CD8-positive, alpha-beta memory T cell (primary cell): ENCODE results near the gene IQCK. TPM values are rescaled to one million over a fixed set of nuclear protein-coding genes. Genes with fewer than 3 reads are reported as not detected.

ENCODE experiments used
- CTCF ChIA-PET: fragments of 350-600 bp; sonication (Branson Sonifier 250); formaldehyde crosslinking; loops from one replicate; lab custom pipeline; 2021; ENCODE audit warnings: antibody characterized with exemption; lab: Charles Lee
- POLR2A ChIA-PET: fragments of 350-600 bp; sonication (Branson Sonifier 250); formaldehyde crosslinking; loops from one replicate; lab custom pipeline; 2021; ENCODE audit warnings: antibody characterized with exemption; lab: Charles Lee
- DNase-seq, 5 donors: peaks; one replicate each; pipeline versions ENCODE4 v3.0.0 to v3.0.0-alpha.2; 2020 to 2022; ENCODE audit warnings: mixed read lengths in 1 of 5
- H3K27ac ChIP-seq: one replicate; pipeline ENCODE4 v1.7.0; 2013; ENCODE audit warnings: low read depth, mild to moderate bottlenecking, low read length, moderate library complexity
- H3K27me3 ChIP-seq: 2 replicates; pipeline ENCODE4 v1.7.0; 2013; ENCODE audit warnings: low read length, mild to moderate bottlenecking; ENCODE audit not compliant: insufficient read depth, poor library complexity, severe bottlenecking
- H3K36me3 ChIP-seq: 2 replicates; pipeline ENCODE4 v1.7.0; 2013; ENCODE audit warnings: mild to moderate bottlenecking, low read length, moderate library complexity; ENCODE audit not compliant: insufficient read depth
- H3K4me1 ChIP-seq: 2 replicates; pipeline ENCODE4 v1.7.0; 2013; ENCODE audit warnings: mild to moderate bottlenecking, low read length, moderate library complexity; ENCODE audit not compliant: insufficient read depth
- H3K4me3 ChIP-seq: 2 replicates; pipeline ENCODE4 v1.7.0; 2013; ENCODE audit warnings: mild to moderate bottlenecking, low read length
- H3K9me3 ChIP-seq: 2 replicates; pipeline ENCODE4 v1.7.0; 2013; ENCODE audit warnings: mild to moderate bottlenecking, low read length
- H3K27ac Mint-ChIP-seq, 8 donors: one replicate each; pipeline ENCODE4 v1.8.0; 2020 to 2021; ENCODE audit warnings: mixed read lengths in 8 of 8, mild to moderate bottlenecking in 6 of 8, inconsistent platforms in 3 of 8, moderate library complexity in 3 of 8
- H3K27me3 Mint-ChIP-seq, 2 donors: one replicate each; pipeline ENCODE4 v1.8.0; 2020 to 2021; ENCODE audit warnings: mixed read lengths in 2 of 2, mild to moderate bottlenecking in 1 of 2, moderate library complexity in 1 of 2
- H3K36me3 Mint-ChIP-seq, 3 donors: one replicate each; pipeline ENCODE4 v1.8.0; 2020 to 2021; ENCODE audit warnings: mixed read lengths in 3 of 3, inconsistent platforms in 1 of 3, mild to moderate bottlenecking in 1 of 3
- H3K4me1 Mint-ChIP-seq, 3 donors: one replicate each; pipeline ENCODE4 v1.8.0; 2020 to 2021; ENCODE audit warnings: mixed read lengths in 3 of 3, inconsistent platforms in 1 of 3, mild to moderate bottlenecking in 1 of 3
- H3K4me3 Mint-ChIP-seq, 7 donors: one replicate each; pipeline ENCODE4 v1.8.0; 2020 to 2021; ENCODE audit warnings: mixed read lengths in 7 of 7, mild to moderate bottlenecking in 6 of 7, moderate library complexity in 4 of 7, inconsistent platforms in 2 of 7
- H3K9me3 Mint-ChIP-seq, 5 donors: one replicate each; pipeline ENCODE4 v1.8.0; 2020 to 2022; ENCODE audit warnings: mixed read lengths in 5 of 5, mild to moderate bottlenecking in 3 of 5, moderate library complexity in 2 of 5, inconsistent platforms in 1 of 5
- polyA plus RNA-seq: library from polyadenylated mRNA; unstranded; fragments of 300-500 nt; fragmentation: Illumina TruSeq; gene quantifications from one replicate; pipeline ENCODE4 v1.2.3, GENCODE V29; 2021
- total RNA-seq, 2 experiments: library from RNA; stranded (reverse); gene quantifications; one replicate each; pipeline ENCODE4 v1.2.3, GENCODE V29; 2021

Gene IQCK
- total and polyA plus RNA-seq, 3 experiments from 2014 or later: 1.9 to 3.8 (median 2.6) TPM

DNA sequence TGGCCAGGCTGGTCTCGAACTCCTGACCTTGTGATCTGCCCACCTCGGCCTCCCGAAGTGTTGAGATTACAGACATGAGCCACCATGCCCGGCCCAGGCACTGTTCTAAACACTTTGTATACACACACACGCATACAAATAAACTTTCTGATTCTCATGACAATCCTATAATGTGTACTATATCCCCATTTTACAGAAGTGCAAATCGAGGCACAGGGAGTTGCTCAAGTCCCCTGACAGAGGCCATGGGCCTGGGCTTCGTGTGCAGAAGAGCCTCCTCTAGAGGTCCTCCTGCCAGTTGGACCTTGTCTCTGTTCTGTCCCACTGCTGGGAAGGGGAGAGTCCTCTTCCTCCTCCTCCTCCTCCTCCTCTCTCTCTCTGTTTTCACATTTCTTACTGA lies 176.5 kb downstream of the IQCK start:
- Histone ChIP-seq H3K4me3 (no peak overlapping the region), H3K4me1 (no peaks in the 10 kb centered on the region), H3K9me3 (no peaks in the 10 kb centered on the region), H3K36me3 (no peaks in the 10 kb centered on the region), H3K27me3 (no peaks in the 10 kb centered on the region), H3K27ac (no peak overlapping the region)
- no peaks in the 10 kb centered on the region for H3K9me3 Mint-ChIP-seq
- no peak overlapping the region for H3K4me3 Mint-ChIP-seq
- H3K27ac Mint-ChIP-seq: no peak overlapping the region
- peaks cover 0 to 5% (median 3%) of the 10 kb centered on the region in 3 donors for H3K4me1 Mint-ChIP-seq
- no peak for DNase-seq
- peaks cover 10 to 28% of the 10 kb centered on the region in 2 donors for H3K27me3 Mint-ChIP-seq
- POLR2A ChIA-PET: no interaction called here
- H3K36me3 Mint-ChIP-seq: no peaks in the 10 kb centered on the region
- CTCF ChIA-PET: interaction anchor here (1.5 kb wide), 1 partner anchor 13 kb away, joined by 7 read pairs; no protein-coding TSS in a partner anchor

GRCh38 chr16:19896951-19897350 lies 178.9 kb downstream of the IQCK start:
- CTCF ChIA-PET: no interaction called here
- DNase-seq: no peak
- POLR2A ChIA-PET: no interaction called here
- Histone ChIP-seq H3K4me1 (no peaks in the 10 kb centered on the region), H3K9me3 (no peaks in the 10 kb centered on the region), H3K4me3 (no peak overlapping the region), H3K27me3 (no peaks in the 10 kb centered on the region), H3K27ac (no peak overlapping the region), H3K36me3 (no peaks in the 10 kb centered on the region)
- Mint-ChIP-seq H3K27me3 (peaks cover 10 to 24% of the 10 kb centered on the region in 2 donors), H3K9me3 (no peaks in the 10 kb centered on the region), H3K27ac (no peak overlapping the region), H3K4me3 (no peak overlapping the region), H3K36me3 (no peaks in the 10 kb centered on the region), H3K4me1 (peaks cover 0 to 5% (median 3%) of the 10 kb centered on the region in 3 donors)

GRCh38 chr16:19898166-19898565 lies 180.1 kb downstream of the IQCK start:
- Mint-ChIP-seq H3K4me3 (no peak overlapping the region), H3K27me3 (peaks cover 10 to 22% of the 10 kb centered on the region in 2 donors), H3K27ac (peak overlapping the region in 1 of 8 donors; percentile 63), H3K36me3 (no peaks in the 10 kb centered on the region), H3K9me3 (no peaks in the 10 kb centered on the region), H3K4me1 (peaks cover 0 to 5% (median 3%) of the 10 kb centered on the region in 3 donors)
- no peaks in the 10 kb centered on the region for H3K36me3 ChIP-seq
- ChIA-PET POLR2A (no interaction called here), CTCF (interaction anchor here (0.7 to 2.8 kb wide), 2 partner anchors 10 to 17 kb away, joined by 3 to 21 read pairs; no protein-coding TSS in a partner anchor)
- no peaks in the 10 kb centered on the region for H3K27me3 ChIP-seq
- no peak overlapping the region for H3K4me3 ChIP-seq
- no peaks in the 10 kb centered on the region for H3K4me1 ChIP-seq
- no peaks in the 10 kb centered on the region for H3K9me3 ChIP-seq
- no peak overlapping the region for H3K27ac ChIP-seq
- DNase-seq: peak in 1 of 5 donors; percentile 47

GRCh38 chr16:19898924-19899604 lies 181.0 kb downstream of the IQCK start:
- DNase-seq: peak in 1 of 5 donors; percentile 16
- no peak overlapping the region for H3K27ac Mint-ChIP-seq
- H3K4me1 ChIP-seq: no peaks in the 10 kb centered on the region
- no peak overlapping the region for H3K4me3 Mint-ChIP-seq
- ChIA-PET CTCF (interaction anchor here (0.7 to 2.8 kb wide), 4 partner anchors 8 to 22 kb away, joined by 3 to 21 read pairs (median 3); no protein-coding TSS in a partner anchor), POLR2A (no interaction called here)
- H3K27ac ChIP-seq: no peak overlapping the region
- H3K4me3 ChIP-seq: no peak overlapping the region
- H3K36me3 ChIP-seq: no peaks in the 10 kb centered on the region
- peaks cover 10 to 22% of the 10 kb centered on the region in 2 donors for H3K27me3 Mint-ChIP-seq
- no peaks in the 10 kb centered on the region for H3K36me3 Mint-ChIP-seq
- H3K9me3 ChIP-seq: no peaks in the 10 kb centered on the region
- H3K27me3 ChIP-seq: no peaks in the 10 kb centered on the region
- H3K9me3 Mint-ChIP-seq: no peaks in the 10 kb centered on the region
- H3K4me1 Mint-ChIP-seq: peaks cover 0 to 5% (median 3%) of the 10 kb centered on the region in 3 donors

DNA sequence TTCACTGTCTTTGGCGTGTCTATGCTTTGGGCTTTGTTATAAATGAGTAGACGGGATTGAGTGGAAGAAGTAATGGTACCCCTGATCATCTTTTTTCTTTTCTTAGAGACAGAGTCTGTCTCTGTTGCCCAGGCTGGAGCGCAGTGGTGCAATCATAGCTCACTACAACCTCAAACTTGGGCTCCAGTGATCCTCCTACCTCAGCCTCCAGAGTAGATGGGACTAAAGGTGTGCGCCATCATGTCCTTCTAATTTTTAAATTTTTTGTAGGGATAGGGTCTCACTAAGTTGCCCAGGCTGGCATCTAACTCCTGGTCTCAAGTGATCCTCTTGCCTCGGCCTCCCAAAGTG lies 181.5 kb downstream of the IQCK start:
- H3K4me3 Mint-ChIP-seq: no peak overlapping the region
- no peaks in the 10 kb centered on the region for H3K36me3 Mint-ChIP-seq
- ChIA-PET POLR2A (no interaction called here), CTCF (interaction anchor here (1.4 to 2.8 kb wide), 2 partner anchors 8 to 9 kb away, joined by 3 to 21 read pairs; no protein-coding TSS in a partner anchor)
- peaks cover 0 to 5% (median 3%) of the 10 kb centered on the region in 3 donors for H3K4me1 Mint-ChIP-seq
- Histone ChIP-seq H3K9me3 (no peaks in the 10 kb centered on the region), H3K27ac (no peak overlapping the region), H3K4me3 (no peak overlapping the region), H3K4me1 (no peaks in the 10 kb centered on the region), H3K27me3 (no peaks in the 10 kb centered on the region), H3K36me3 (no peaks in the 10 kb centered on the region)
- peaks cover 10 to 22% of the 10 kb centered on the region in 2 donors for H3K27me3 Mint-ChIP-seq
- no peak overlapping the region for H3K27ac Mint-ChIP-seq
- DNase-seq: no peak
- no peaks in the 10 kb centered on the region for H3K9me3 Mint-ChIP-seq

DNA sequence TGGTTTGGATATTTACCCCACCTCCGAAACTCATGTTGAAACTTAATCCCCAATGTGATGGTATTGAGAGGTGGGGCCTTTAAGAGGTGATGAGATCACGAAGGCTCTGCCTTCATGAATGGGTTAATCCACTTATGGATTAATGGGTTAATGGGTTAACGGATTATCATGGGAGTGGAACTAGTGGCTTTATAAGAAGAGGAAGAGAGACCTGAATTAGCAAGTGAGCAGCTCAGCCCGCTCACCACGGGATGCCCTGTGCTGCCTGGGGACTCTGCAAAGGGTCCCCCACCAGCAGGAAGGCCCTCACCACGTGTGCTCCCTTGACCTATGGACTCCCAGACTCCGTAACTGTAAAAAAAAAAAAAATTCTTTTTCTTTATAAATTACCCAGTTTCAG lies 183.1 kb downstream of the IQCK start:
- peaks cover 0 to 5% (median 3%) of the 10 kb centered on the region in 3 donors for H3K4me1 Mint-ChIP-seq
- no peak overlapping the region for H3K27ac ChIP-seq
- peaks cover 12 to 22% of the 10 kb centered on the region in 2 donors for H3K27me3 Mint-ChIP-seq
- no peaks in the 10 kb centered on the region for H3K9me3 ChIP-seq
- H3K4me1 ChIP-seq: no peaks in the 10 kb centered on the region
- H3K27me3 ChIP-seq: no peaks in the 10 kb centered on the region
- no peaks in the 10 kb centered on the region for H3K9me3 Mint-ChIP-seq
- CTCF ChIA-PET: interaction anchor here (1.1 to 1.3 kb wide), 2 partner anchors 202 to 346 kb away, joined by 3 read pairs; partner anchors contain the start of gene VPS35L
- H3K36me3 ChIP-seq: no peaks in the 10 kb centered on the region
- DNase-seq: no peak
- H3K36me3 Mint-ChIP-seq: no peaks in the 10 kb centered on the region
- H3K4me3 ChIP-seq: no peak overlapping the region
- POLR2A ChIA-PET: no interaction called here
- no peak overlapping the region for H3K27ac Mint-ChIP-seq
- H3K4me3 Mint-ChIP-seq: no peak overlapping the region

DNA sequence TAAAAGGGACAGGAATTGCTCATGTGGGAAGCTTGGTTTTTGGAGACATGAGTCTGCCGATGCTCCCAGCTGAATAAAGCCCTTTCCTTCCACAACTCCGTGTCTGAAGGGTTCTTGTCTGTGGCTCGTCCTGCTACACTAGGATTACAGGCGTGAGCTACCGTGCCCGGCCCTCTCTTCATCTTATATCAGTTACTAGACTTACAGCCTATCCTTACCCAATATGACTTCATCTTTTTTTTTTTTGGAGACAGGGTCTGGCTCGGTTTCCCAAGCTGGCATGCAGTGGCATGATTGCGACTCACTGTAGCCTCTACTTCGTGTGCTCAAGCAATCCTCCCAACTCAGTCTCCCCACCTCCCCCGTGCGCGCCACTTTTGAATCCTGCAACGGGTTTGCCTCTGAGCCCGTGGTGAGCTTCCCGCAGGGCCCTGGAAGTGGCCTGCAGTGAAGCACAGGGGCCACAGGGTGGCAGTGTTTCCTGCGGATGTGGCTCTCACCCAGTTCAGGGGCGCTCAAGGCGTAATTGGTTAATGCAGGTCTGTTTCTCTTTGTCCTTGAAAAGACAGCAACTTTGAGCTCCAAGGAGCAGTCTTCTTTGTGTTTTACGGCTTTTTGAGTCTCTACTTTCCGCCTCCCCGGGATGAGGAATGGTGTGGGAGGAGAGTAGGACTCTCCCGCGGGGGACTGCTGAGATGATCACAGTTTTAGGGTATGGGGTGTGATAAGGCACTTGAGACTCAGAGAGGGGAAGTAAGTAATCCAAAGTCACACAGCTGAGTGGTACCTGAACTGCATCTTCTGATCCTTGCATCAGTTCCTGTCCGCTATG lies 189.3 kb downstream of the IQCK start:
- Mint-ChIP-seq H3K36me3 (no peaks in the 10 kb centered on the region), H3K4me3 (peak overlapping the region in 6 of 7 donors; percentile 26 to 90 (median 65)), H3K4me1 (peaks cover 8 to 13% (median 10%) of the 10 kb centered on the region in 3 donors), H3K27me3 (peaks cover 17 to 24% of the 10 kb centered on the region in 2 donors), H3K9me3 (peaks cover 0 to 5% (median 0%) of the 10 kb centered on the region in 5 donors), H3K27ac (peak overlapping the region in 2 of 8 donors; percentile 42 to 74)
- H3K27me3 ChIP-seq: no peaks in the 10 kb centered on the region
- ChIA-PET POLR2A (no interaction called here), CTCF (interaction anchor here (0.6 to 2.6 kb wide), 23 partner anchors 9 to 805 kb away, joined by 3 to 21 read pairs (median 3); partner anchors contain the start of gene VPS35L)
- H3K27ac ChIP-seq: no peak overlapping the region
- H3K4me3 ChIP-seq: peak overlapping the region; percentile 3
- no peaks in the 10 kb centered on the region for H3K36me3 ChIP-seq
- no peaks in the 10 kb centered on the region for H3K9me3 ChIP-seq
- H3K4me1 ChIP-seq: no peaks in the 10 kb centered on the region
- peak; percentile 49 to 71 (median 52) for DNase-seq
